Measurements from ENCODE around the gene DOCK1. TPM values are rescaled to one million over a fixed set of nuclear protein-coding genes. Genes with fewer than 3 reads are reported as not detected.

Gene DOCK1
- total RNA-seq, 3 donors from 2014 or later = 50.4 to 101 (median 69.2) TPM

DNA sequence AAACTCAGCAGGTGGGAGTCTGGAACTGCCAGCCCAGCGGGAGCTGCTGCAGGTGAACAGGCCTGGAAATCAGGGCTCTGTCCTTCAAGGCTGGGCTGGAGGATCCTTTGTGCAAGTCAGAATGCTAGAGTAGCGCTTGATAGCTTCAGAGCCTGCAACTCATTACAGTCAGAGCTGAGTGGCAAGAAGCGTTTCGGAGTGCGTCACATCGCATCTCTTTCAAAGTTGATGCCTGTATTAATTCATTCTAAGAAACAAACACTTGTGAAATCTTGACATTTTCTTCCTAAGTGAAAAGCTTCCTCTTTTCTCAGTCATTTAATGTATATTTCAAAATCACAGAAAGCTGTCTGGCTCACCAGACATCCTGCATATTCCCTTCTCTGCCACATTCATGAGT is 522.7 kb downstream of the DOCK1 start:
- Histone ChIP-seq H3K27me3 (no peaks in the 10 kb centered on the region), H3K36me3 (peaks cover 9% of the 10 kb centered on the region)
- no peak for DNase-seq (ENCODE audit: low spot score in 2 of 2)

DNA sequence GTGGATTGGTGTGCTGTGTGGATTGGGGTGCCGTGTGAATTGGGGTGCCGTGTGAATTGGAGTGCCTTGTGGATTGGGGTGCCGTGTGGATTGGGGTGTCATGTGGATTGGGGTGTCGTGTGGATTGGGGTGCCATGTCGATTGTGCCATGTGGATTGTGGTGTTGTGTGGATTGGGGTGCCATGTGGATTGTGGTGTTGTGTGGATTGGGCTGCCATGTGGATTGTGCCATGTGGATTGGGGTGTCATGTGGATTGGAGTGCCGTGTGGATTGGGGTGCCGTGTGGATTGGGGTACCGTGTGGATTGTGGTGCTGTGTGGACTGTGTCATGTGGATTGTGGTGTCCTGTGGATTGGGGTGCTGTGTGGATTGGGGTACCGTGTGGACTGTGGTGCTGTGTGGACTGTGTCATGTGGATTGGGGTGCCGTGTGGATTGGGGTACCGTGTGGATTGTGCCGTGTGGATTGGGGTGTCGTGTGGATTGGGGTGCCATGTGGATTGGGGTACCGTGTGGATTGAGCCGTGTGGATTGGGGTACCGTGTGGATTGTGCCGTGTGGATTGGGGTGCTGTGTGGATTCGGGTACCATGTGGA is 523.3 kb downstream of the DOCK1 start:
- H3K27ac ChIP-seq = no peak overlapping the region
- H3K4me3 ChIP-seq = no peak overlapping the region
- no peaks in the 10 kb centered on the region for H3K4me1 ChIP-seq
- peaks cover 9% of the 10 kb centered on the region for H3K36me3 ChIP-seq
- intact Hi-C loops (cut with DNase I; ENCODE audit: low total_unique reads) = no loop called here
- H3K27me3 ChIP-seq = no peaks in the 10 kb centered on the region
- DNase-seq (ENCODE audit: low spot score in 2 of 2) = no peak
- TF ChIP-seq, protein P1, sequence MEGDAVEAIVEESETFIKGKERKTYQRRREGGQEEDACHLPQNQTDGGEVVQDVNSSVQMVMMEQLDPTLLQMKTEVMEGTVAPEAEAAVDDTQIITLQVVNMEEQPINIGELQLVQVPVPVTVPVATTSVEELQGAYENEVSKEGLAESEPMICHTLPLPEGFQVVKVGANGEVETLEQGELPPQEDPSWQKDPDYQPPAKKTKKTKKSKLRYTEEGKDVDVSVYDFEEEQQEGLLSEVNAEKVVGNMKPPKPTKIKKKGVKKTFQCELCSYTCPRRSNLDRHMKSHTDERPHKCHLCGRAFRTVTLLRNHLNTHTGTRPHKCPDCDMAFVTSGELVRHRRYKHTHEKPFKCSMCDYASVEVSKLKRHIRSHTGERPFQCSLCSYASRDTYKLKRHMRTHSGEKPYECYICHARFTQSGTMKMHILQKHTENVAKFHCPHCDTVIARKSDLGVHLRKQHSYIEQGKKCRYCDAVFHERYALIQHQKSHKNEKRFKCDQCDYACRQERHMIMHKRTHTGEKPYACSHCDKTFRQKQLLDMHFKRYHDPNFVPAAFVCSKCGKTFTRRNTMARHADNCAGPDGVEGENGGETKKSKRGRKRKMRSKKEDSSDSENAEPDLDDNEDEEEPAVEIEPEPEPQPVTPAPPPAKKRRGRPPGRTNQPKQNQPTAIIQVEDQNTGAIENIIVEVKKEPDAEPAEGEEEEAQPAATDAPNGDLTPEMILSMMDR (IDR thresholded peaks at IDR 0.05) = no peak
- TF ChIP-seq POLR2AphosphoS5 (IDR thresholded peaks at IDR 0.05) (no peak), POLR2A (IDR thresholded peaks at IDR 0.05) (no peak)
- no peaks in the 10 kb centered on the region for H3K9me3 ChIP-seq

More for the DNA sequence above, 522.7 kb downstream of the DOCK1 start:
- TF ChIP-seq POLR2AphosphoS5 (IDR thresholded peaks at IDR 0.05) (no peak), POLR2A (IDR thresholded peaks at IDR 0.05) (no peak)
- TF ChIP-seq, protein P1 (IDR thresholded peaks at IDR 0.05) = no peak
- intact Hi-C loops (cut with DNase I; ENCODE audit: low total_unique reads) = no loop called here
- no peaks in the 10 kb centered on the region for H3K4me1 ChIP-seq
- no peak overlapping the region for H3K27ac ChIP-seq
- H3K9me3 ChIP-seq = no peaks in the 10 kb centered on the region
- H3K4me3 ChIP-seq = no peak overlapping the region

DNA sequence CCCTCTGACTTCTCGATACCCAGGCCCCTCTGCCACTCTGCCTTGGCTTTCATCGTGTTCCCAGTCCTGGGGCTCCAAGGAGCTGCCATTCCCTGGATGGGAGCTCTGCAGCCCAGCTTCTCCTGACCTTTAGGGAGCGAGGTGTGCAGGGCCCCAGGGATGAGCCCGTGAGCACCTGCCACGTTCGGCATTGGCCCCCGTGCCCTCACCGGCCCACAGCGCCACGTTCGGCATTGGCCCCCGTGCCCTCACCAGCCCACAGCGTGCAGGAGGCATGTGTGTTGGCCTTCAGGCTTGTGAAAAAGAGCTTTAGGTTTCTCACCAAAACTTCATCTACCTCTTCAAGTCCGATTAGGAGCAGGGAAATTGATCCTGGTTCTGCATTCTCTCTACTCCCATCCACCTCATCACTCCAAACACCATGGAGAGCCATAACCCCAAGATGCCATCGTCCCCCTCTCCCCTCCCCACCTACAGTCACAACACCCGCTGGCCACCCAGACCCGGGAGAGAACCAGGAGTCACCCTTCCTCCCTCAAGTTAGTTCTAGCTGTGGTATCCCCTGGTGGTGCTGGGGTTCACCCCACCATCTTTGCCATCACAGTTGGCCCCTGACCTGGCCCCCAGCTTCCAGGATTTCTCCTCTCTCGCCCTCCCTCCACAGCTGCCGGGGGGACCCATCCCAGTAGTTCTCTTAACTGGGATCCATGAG is 524.5 kb downstream of the DOCK1 start:
- TF ChIP-seq POLR2AphosphoS5 (IDR thresholded peaks at IDR 0.05) (no peak), POLR2A (IDR thresholded peaks at IDR 0.05) (no peak)
- TF ChIP-seq, protein P1 (IDR thresholded peaks at IDR 0.05) = no peak
- Histone ChIP-seq H3K4me3 (no peak overlapping the region), H3K27ac (no peak overlapping the region), H3K27me3 (no peaks in the 10 kb centered on the region), H3K9me3 (no peaks in the 10 kb centered on the region), H3K36me3 (peaks cover 9% of the 10 kb centered on the region), H3K4me1 (no peaks in the 10 kb centered on the region)
- DNase-seq (ENCODE audit: low spot score in 2 of 2) = no peak
- intact Hi-C loops (cut with DNase I; ENCODE audit: low total_unique reads) = no loop called here

DNA sequence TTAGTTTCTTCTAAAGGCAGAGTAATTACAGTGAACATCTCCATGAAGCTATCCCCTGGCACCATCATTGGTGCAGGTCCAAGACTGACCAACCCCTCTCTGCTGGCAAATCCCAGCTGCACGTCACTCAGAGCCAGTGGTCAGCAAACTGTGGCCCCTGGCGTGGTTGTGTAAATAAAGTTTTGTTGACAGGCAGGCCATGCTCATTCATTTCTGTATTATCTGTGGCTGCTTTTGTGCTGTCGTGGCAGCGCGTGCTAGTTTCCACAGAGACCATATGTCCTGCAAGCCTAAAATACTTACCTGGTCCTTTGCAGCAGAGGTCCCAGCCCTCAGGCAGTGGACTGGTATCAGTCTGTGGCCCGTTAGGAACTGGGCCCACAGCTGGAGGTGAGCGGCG is 526.3 kb downstream of the DOCK1 start:
- TF ChIP-seq POLR2A (IDR thresholded peaks at IDR 0.05) = no peak
- TF ChIP-seq, protein P1 (IDR thresholded peaks at IDR 0.05) = no peak
- no peak for TF ChIP-seq POLR2AphosphoS5 (IDR thresholded peaks at IDR 0.05)
- H3K36me3 ChIP-seq = peaks cover under 1% of the 10 kb centered on the region
- intact Hi-C loops (cut with DNase I; ENCODE audit: low total_unique reads) = no loop called here

DNA sequence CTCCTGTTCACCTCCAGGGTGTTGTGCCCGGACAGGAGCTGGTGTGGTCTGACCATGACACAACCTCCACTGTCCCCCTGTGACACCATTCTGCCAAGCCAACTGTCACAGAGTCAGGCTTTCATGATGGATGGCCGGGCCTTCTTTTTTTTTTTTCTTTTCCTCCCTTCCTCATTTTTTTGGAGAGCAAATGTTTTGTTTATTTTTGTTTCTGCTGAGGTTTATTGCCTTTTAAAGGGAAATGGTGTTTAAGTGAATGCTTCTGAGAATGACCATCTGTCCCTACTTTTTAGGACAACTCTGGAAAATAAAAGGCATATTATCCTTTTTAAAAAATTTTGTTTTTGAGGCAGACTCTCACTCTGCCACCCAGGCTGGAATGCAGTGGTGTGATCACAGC is 528.8 kb downstream of the DOCK1 start:
- H3K36me3 ChIP-seq = no peaks in the 10 kb centered on the region
- TF ChIP-seq POLR2A (IDR thresholded peaks at IDR 0.05) = no peak
- no peak for TF ChIP-seq POLR2AphosphoS5 (IDR thresholded peaks at IDR 0.05)
- TF ChIP-seq, protein P1 (IDR thresholded peaks at IDR 0.05) = no peak
- intact Hi-C loops (cut with DNase I; ENCODE audit: low total_unique reads) = no loop called here
- no peaks in the 10 kb centered on the region for H3K9me3 ChIP-seq
- DNase-seq (ENCODE audit: low spot score in 2 of 2) = no peak
- H3K4me1 ChIP-seq = no peaks in the 10 kb centered on the region
- no peaks in the 10 kb centered on the region for H3K27me3 ChIP-seq
- H3K4me3 ChIP-seq = no peak overlapping the region
- H3K27ac ChIP-seq = no peak overlapping the region

More for the DNA sequence above, 526.3 kb downstream of the DOCK1 start:
- DNase-seq (ENCODE audit: low spot score in 2 of 2) = no peak
- Histone ChIP-seq H3K27ac (no peak overlapping the region), H3K9me3 (no peaks in the 10 kb centered on the region), H3K4me3 (no peak overlapping the region), H3K27me3 (no peaks in the 10 kb centered on the region), H3K4me1 (no peaks in the 10 kb centered on the region)

All from breast epithelium (tissue), 4 donors.